HG02870 (cell line): ENCODE measurements around the gene PRDX5.

Source experiments
- ATAC-seq: cut with Tn5 transposase; IDR thresholded peaks from one replicate; pipeline ENCODE4 v1.9.1; 2021; ENCODE audit warnings: mild to moderate bottlenecking, moderate library complexity; ENCODE audit not compliant: unreplicated experiment

Gene PRDX5

DNA sequence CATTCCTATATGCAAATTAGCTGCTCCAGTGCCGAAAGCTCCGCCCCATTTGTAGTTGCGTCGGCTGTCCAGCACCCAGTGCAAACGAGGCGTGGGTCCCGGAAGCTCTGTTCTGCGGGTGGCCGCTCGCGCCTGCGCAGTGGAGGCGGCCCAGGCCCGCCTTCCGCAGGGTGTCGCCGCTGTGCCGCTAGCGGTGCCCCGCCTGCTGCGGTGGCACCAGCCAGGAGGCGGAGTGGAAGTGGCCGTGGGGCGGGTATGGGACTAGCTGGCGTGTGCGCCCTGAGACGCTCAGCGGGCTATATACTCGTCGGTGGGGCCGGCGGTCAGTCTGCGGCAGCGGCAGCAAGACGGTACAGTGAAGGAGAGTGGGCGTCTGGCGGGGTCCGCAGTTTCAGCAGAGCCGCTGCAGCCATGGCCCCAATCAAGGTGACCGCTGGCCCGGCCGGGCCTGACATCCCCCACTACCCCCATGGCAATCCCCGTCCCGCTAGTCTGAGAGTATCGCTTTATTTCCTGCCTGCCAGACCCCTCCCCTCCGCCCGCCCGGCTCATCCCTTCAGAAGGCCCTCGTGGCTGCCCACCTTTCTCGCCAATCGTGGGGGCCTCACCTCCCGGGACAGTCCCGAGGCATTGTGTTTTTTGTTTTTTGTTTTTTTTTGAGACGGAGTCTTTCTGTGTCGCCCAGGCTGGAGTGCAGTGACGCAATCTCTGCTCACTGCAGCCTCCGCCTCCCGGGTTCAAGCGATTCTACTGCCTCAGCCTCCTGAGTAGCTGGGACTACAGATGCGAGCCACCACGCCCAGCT, at the start of gene PRDX5:
Gene PRDX5, plus strand, starts transcription at position 161 of the 805 bp plus-strand sequence. Its CDS starts 95 bp downstream, at position 256.
- peak; percentile 63 for ATAC-seq

GRCh38 chr11:64268893-64269539, 48.9 kb upstream of the PRDX5 start:
- ATAC-seq = no peak

- ATAC-seq = peak; percentile 65
Observed at GRCh38 chr11:64269540-64270220, 48.2 kb upstream of the PRDX5 start.

GRCh38 chr11:64275031-64275800, 42.7 kb upstream of the PRDX5 start:
- no peak for ATAC-seq

DNA sequence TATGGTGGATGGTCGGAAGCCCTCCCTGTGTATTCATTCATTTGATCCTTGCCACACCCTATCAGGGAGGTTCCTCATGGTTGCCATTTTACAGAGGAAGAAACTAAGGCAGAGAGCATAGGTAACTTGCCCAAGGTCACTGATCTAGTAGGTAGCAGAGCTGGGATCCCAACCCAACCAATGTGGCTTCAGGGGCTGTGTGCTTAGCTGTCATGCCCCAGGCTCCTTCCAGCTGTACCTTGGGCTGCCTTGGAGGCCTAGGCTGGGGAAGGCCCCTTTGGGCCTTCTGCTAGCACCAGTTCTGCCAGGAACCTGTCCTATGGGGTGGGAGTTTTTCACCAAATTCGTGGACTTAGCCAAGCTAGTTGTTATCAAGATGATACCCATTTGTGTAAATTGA, 42.1 kb upstream of the PRDX5 start:
- no peak for ATAC-seq

DNA sequence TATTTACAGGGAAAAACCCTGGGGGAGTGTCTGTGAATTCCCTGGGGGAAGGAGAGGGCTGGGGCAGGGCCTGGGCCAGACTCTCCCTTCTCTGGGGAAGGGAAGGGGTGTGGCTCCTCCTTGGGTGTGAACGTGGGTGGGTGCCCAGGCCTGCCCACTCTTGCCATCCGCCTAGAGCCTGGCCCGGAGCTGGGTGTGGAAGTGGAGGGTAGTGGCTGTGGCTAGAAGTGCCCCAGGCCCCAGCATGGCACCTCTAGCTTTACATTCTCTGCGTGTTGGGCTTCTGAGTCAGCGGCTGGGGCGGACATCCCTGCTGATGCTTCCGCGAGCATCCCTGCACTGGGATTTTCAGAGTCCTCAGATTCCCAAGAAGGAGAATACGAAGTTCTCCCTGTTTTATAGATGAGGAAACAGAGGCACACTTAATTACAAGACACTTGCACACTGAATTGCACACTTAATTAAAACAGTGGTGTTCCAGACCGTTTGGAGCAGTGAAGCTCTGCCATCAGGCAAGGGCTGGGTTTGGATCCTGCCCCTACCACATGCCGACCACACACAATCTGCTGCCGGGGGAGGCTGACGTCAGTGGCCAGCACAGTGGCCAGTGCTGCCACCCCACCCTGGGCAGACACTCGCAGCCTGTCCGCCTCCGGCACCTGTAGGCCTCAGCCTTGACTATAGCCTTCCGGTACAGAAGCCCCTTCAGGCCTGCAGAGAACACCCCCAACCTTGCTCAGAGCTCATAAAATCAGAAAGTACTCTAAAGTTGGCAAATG, 41.1 kb upstream of the PRDX5 start:
- no peak for ATAC-seq

DNA sequence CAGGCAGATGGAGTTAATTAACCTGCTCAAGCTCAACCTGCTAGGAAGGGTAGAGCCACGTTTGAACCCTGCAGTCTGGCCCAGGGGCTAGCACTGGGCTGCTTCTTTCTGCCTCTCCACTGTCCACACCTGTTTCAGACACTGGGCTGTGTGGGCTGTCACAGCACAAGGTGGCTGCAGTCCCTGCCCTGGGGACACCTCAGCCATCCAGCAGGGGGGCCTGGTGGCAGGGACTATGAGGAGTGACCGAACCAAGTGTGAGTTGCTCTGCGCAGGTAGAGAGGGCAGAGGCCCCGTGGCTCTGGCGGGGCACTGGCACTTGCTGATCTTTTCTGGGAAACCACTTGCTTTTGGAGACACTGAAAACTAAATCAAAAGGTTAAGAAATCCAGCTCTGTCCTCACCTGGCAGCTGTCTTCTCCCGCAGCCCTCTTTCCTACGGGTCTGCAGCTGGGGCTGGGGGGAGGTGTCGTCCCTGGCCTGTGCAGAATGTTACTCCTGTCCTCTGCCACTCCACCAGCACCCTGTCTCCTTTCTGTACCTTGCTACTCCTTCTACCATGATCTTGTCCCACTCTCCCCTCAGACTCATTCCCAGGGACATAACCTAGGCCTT, 39.2 kb upstream of the PRDX5 start:
- ATAC-seq = no peak

- no peak for ATAC-seq
Observed at GRCh38 chr11:64281957-64282770, 35.8 kb upstream of the PRDX5 start.

DNA sequence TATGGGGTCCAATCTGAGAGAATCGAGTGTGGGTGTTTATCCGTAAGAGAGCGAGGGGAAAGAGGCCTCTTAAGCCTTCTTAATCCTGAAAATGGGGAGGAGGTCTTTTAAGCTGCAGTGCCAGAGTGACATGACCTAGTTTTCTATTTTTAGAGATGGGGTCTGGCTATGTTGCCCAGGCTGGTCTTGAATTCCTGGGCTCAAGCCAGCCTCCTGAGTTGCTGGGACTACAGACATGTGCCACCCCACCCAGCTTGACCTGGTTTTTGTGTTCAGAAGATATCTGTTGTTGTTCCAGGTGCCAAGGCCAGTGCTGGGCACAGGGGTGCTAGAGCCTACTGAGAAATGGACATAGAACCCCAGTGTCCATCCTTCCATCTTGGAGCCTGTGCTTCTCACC, 34.8 kb upstream of the PRDX5 start:
- no peak for ATAC-seq

DNA sequence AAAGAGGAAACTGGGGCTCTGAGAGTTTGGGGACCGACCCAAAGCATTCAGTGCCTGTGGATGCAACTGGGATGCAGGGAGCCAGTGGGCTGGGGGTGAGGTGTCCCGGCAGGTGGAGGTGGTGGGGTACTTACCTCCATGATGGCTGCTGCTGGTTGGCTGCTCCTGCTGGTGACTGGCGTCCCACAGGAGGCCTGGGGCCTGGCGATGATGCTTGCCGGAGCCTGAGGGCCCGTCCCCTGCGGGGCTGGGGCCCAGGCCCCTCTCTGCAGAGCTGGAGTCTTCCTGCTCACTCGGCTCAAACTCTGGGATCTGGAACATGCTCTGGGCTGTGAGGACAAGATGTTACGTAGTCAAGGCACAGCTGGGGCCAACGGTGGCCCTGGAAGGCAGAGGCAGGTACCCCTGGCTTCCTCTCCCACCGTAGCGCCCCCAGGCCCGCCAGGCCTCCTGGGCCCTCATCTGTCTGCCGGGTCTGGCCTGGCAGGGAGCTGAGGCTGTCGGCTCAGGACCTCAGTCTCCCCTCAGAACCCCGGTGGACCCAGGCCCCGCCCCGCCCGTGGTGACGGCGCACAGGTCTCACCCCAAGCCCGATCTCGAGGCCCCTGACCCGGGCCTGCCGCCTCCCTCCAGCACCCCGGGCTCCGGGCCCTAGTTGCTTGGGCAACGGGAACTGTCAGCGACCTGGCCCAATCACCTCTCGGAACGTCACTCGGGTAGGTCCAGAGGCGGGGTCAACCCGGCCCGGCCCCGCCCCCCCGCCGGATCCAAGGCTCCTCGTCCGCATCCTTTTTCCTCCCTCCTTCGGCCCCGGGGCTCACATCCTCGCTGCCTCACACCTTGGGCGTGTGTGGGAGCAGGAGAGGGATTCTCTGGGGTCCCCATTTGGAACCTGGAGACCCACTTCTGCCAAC, 33.6 kb upstream of the PRDX5 start, which contains the start of gene BAD:
Gene BAD, minus strand, starts transcription at position 618 of the 914 bp plus-strand sequence. Its CDS starts 297 bp downstream, at position 321.
- peak; percentile 75 for ATAC-seq

DNA sequence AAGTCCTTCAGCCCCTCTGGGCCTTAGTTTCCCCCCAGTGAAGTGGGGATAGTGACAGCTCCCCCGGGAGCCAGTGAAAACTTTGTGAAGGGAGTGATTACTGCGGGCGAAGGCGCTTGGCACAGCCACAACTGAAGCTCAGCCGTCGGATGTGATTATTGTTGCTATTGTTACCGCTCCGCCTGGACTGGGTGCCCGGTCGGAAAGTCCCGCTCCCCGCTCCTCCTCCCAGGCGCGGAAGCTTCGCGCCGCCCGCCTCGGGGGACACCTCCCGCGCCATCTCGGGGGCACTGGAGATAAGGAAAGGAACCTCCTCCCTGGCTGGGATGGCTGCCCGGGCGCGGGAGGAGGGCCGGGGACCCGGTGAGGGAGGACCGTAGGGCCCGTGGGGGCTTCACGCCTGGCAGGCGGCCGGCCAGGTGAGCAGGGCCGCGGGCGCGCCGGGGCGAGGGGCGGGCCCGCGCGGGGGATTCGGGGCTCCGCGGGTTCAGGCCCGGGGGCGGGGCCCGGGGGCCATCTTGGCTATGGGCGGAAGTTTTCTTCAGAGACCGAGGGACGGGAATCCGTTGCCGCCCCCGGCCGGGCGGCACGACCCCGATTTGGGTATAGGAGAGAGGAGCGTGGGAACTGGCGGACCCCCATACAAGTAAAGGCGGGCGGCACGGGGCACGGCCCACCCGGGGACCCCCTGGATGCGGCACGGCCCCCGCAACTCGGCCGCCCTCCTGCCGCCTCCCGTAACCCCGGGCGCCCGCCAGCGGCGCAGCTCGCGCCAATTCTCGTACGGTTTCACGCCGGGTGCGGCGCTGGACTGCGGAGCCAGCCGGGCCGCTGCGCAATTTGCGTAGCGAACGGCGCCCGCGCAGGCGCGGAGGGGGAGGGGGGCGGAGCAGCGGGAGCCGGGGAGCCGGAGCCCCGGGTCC, 32.7 kb upstream of the PRDX5 start, which contains the start of gene GPR137:
Gene GPR137, plus strand, starts transcription at position 887 of the 923 bp plus-strand sequence. CDS start 677 bp downstream, outside the sequence.
- ATAC-seq = peak; percentile 45

GRCh38 chr11:64285885-64286800, 31.8 kb upstream of the PRDX5 start:
- ATAC-seq = no peak

DNA sequence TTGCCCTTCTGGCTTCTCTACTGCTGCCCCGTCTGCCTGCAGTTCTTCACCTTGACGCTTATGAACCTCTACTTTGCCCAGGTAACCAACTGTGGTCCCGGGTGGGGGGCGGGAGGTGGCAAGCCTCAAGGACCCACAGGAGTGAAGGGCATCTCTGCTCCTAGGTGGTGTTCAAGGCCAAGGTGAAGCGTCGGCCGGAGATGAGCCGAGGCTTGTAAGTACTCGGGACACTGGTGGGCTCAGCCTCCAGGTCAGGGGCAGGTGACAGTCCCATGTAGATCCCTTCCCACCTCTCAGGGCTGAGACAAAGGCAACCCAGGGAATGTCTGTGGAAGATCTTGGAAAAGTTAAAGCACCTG, 31.1 kb upstream of the PRDX5 start:
- no peak for ATAC-seq

DNA sequence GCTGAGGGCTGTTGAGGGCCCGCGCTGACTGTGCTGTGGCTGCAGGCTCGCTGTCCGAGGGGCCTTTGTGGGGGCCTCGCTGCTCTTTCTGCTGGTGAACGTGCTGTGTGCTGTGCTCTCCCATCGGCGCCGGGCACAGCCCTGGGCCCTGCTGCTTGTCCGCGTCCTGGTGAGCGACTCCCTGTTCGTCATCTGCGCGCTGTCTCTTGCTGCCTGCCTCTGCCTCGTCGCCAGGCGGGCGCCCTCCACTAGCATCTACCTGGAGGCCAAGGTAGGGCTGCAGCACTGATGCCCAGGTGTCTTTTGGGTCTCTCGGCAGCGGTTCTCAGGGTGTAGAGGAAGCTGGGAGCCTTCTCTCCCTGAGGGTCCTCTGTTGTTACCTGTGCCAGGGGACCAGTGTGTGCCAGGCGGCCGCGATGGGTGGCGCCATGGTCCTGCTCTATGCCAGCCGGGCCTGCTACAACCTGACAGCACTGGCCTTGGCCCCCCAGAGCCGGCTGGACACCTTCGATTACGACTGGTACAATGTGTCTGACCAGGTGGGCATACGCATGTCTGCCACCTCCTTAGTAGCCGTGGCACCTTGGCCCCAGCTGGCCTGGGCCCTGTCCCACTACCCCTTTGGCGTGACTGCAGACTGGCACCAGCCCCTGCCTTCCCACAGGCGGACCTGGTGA, 30.1 kb upstream of the PRDX5 start:
- ATAC-seq = no peak

- no peak for ATAC-seq
Observed at GRCh38 chr11:64288353-64288750, 29.6 kb upstream of the PRDX5 start.
